Measurements from ENCODE around the gene DGKB. TPM values are rescaled to one million over a fixed set of nuclear protein-coding genes. Genes with fewer than 3 reads are reported as not detected.

DGKB gene
- total and polyA plus RNA-seq, 2 of the 8 experiments (the other 6 are each of a cell fraction or from before 2014, with no cell fraction given), result 1.9 to 2.6 TPM

DNA sequence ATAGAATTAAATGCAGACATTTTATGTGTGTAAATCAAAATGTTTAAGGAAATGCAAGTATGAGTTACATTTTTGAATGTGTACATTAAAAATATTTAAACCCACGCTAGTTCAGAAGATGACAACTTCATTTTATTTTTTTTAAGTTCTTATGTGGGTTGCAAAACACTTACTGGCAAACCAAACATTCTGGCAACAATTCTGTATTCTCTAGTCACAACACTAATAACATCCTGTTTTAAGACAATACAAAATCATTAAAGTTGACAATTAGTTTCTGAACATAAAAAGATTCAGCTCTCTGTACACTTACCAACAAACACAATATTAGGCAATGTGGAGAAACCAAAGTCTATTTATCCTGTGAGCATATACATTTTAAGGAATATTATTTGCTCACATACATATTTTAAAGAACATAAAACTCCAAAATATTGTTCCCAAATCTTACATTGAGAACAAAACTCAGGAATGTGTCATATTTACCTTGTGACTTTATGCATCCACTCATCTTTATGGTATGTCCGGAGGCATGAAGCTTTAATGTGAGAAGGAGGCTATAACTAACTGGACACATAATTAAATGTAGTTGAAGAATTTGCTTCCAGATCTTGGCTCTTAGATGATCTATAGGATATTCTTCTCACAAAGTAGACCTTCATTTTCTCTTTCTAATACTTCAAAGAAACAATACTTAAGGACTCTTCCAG is 134.7 kb downstream of the DGKB start:
- H4K5ac ChIP-seq (ENCODE audit: insufficient read length, low read depth, low read length), result no peak overlapping the region
- no peak overlapping the region for H3K27ac ChIP-seq (ENCODE audit: low read depth, low read length)
- no peak overlapping the region for H2BK20ac ChIP-seq (ENCODE audit: low read length)
- no peak overlapping the region for H4K8ac ChIP-seq (ENCODE audit: extremely low read depth, insufficient read depth, low read length)
- no peaks in the 10 kb centered on the region for H3K9me3 ChIP-seq (ENCODE audit: insufficient read depth in 2 of 2, low read depth in 1 of 2, low read length in 1 of 2)
- POLR2A ChIA-PET (ENCODE audit: partially characterized antibody), result no interaction called here
- no peak overlapping the region for H2AFZ ChIP-seq (ENCODE audit: low read length)
- WGBS, 2 experiments (ENCODE audit: extremely low coverage in 1 of 2, insufficient coverage in 1 of 2, insufficient read length in 1 of 2, insufficient replicate concordance in 2 of 2, low coverage in 1 of 2, low lambda C conversion rate in 2 of 2, missing lambda C conversion rate in 1 of 2), result 91% methylated on average over 2 of the region's 2 CpGs; no CpG with 5 or more reads in 1 of the 2 experiments
- no peaks in the 10 kb centered on the region for H4K20me1 ChIP-seq (replicated peaks in 1 of 2; ENCODE audit: control insufficient read depth in 1 of 2, insufficient read depth in 2 of 2, low read length in 2 of 2)
- no peak for FAIRE-seq
- no peak for DNase-seq (ENCODE audit: low read depth in 1 of 2, low spot score in 2 of 2)
- no peaks in the 10 kb centered on the region for H3K23me2 ChIP-seq (ENCODE audit: low read depth, low read length)
- no peak overlapping the region for H2BK15ac ChIP-seq (ENCODE audit: low read length)
- H3K18ac ChIP-seq (ENCODE audit: extremely low read depth, low read length), result no peak overlapping the region
- H2AK5ac ChIP-seq (ENCODE audit: low read depth, low read length), result no peak overlapping the region
- no peak overlapping the region for H4K91ac ChIP-seq (replicated peaks; ENCODE audit: insufficient read length, low read length)
- H3K79me2 ChIP-seq (ENCODE audit: control insufficient read depth in 1 of 2, insufficient read depth in 2 of 2, low read length in 2 of 2), result no peaks in the 10 kb centered on the region
- H2BK120ac ChIP-seq (replicated peaks; ENCODE audit: low read depth, low read length), result no peak overlapping the region
- H3K14ac ChIP-seq (ENCODE audit: insufficient read length), result no peak overlapping the region
- H3K36me3 ChIP-seq (ENCODE audit: control insufficient read depth in 2 of 4, insufficient read depth in 4 of 4, low read length in 3 of 4), result no peaks in the 10 kb centered on the region
- H3K27me3 ChIP-seq (replicated peaks in 1 of 4; ENCODE audit: control insufficient read depth in 3 of 4, extremely low read depth in 1 of 4, insufficient read depth in 3 of 4, low read length in 3 of 4), result no peaks in the 10 kb centered on the region
- H3K4me3 ChIP-seq (ENCODE audit: extremely low read depth in 1 of 4, insufficient read depth in 2 of 4, low read depth in 3 of 4, low read length in 4 of 4), result no peak overlapping the region
- peaks cover 0 to 4% (median 0%) of the 10 kb centered on the region in 4 experiments; a peak in 1 of 7 replicates for H3K4me1 ChIP-seq (replicated peaks in 1 of 4; ENCODE audit: control insufficient read depth in 3 of 4, insufficient read depth in 4 of 4, low read length in 3 of 4)
- no peak overlapping the region for H3K56ac ChIP-seq (replicated peaks; ENCODE audit: insufficient read length, low read depth, low read length)
- no peak overlapping the region for H2BK12ac ChIP-seq (ENCODE audit: low read depth, low read length)
- H3K79me1 ChIP-seq (ENCODE audit: low read depth, low read length), result no peaks in the 10 kb centered on the region
- no peak overlapping the region for H3K9ac ChIP-seq (replicated peaks in 1 of 4; ENCODE audit: extremely low read depth in 1 of 4, low read depth in 3 of 4, low read length in 3 of 4)
- CTCF ChIA-PET (ENCODE audit: partially characterized antibody), result no interaction called here
- no peak overlapping the region for H3K4ac ChIP-seq (replicated peaks; ENCODE audit: insufficient read length, low read depth, low read length)
- no peak overlapping the region for H2BK5ac ChIP-seq (ENCODE audit: low read depth, low read length)
- H3K23ac ChIP-seq (ENCODE audit: insufficient read length), result no peak overlapping the region
- no peak overlapping the region for H3K4me2 ChIP-seq (ENCODE audit: insufficient read depth in 1 of 2, low read depth in 2 of 2, low read length in 2 of 2)
- no peak for TF ChIP-seq KDM5A (IDR thresholded peaks at IDR 0.05; ENCODE audit: low read length)
- TF ChIP-seq CTCF (IDR thresholded peaks at IDR 0.05; ENCODE audit: control extremely low read depth in 1 of 3, insufficient read depth in 1 of 3, low read depth in 1 of 3, low read length in 3 of 3), result no peak
- no peak for TF ChIP-seq SIN3A (conservative IDR thresholded peaks at IDR 0.05 in 1 of 2, IDR thresholded peaks at IDR 0.05 in 1 of 2; ENCODE audit: low read depth in 1 of 2, low read length in 2 of 2)
- no peak for TF ChIP-seq TBP (IDR thresholded peaks at IDR 0.05; ENCODE audit: low read depth, low read length)
- no peak for TF ChIP-seq SP4 (IDR thresholded peaks at IDR 0.05; ENCODE audit: low read length)
- TF ChIP-seq CBX5 (IDR thresholded peaks at IDR 0.05; ENCODE audit: low read depth, low read length), result no peak
- TF ChIP-seq ZNF274 (IDR thresholded peaks at IDR 0.05; ENCODE audit: borderline replicate concordance, extremely low read depth, low read length), result no peak
- TF ChIP-seq TEAD4 (IDR thresholded peaks at IDR 0.05; ENCODE audit: low read depth, low read length), result no peak
- TF ChIP-seq RBBP5 (IDR thresholded peaks at IDR 0.05; ENCODE audit: borderline replicate concordance, low read depth, low read length), result no peak
- TF ChIP-seq SAP30 (IDR thresholded peaks at IDR 0.05; ENCODE audit: insufficient read depth, insufficient replicate concordance, low read length), result no peak
- TF ChIP-seq POLR2A (IDR thresholded peaks at IDR 0.05; ENCODE audit: control extremely low read depth in 1 of 2, low read depth in 2 of 2, low read length in 2 of 2), result no peak

Data from H1 (cell line).